SH-SY5Y (cell line): ENCODE data around the gene TSTD1.

ENCODE experiments used
- GATA2 ChIP-seq: IDR thresholded peaks from 2 replicates; pipeline ENCODE4 v1.6.1; 2011; ENCODE audit warnings: mild to moderate bottlenecking, low read depth, low read length
- GATA3 ChIP-seq: IDR thresholded peaks from 2 replicates; pipeline ENCODE4 v1.6.1; 2011; ENCODE audit warnings: low read depth, mild to moderate bottlenecking, low read length, moderate library complexity

GRCh38 chr1:161082483-161082882 lies 43.7 kb upstream of the TSTD1 start:
- no peak for TF ChIP-seq GATA3
- no peak for TF ChIP-seq GATA2
